Esophagus squamous epithelium (tissue), 5 donors: ENCODE data around the gene QKI. TPM values are rescaled to one million over a fixed set of nuclear protein-coding genes. Genes with fewer than 3 reads are reported as not detected.

ENCODE experiments used
- DNase-seq: peaks from one replicate; lab custom pipeline; 2025; lab: John Stamatoyannopoulos, UW
- H3K27ac ChIP-seq, 4 donors: fragments of 200-600 bp; sonication (generic); one replicate each; pipeline ENCODE4 v1.5.1; 2016 to 2019; ENCODE audit warnings: mild to moderate bottlenecking in 1 of 4
- H3K27me3 ChIP-seq, 4 donors: fragments of 200-600 bp; sonication (generic); 1 replicate in 3 of 4; 2 replicates in 1 of 4; pipeline versions ENCODE4 v1.5.1 to v1.6.0; 2017 to 2021; ENCODE audit warnings: antibody characterized with exemption in 1 of 4
- H3K36me3 ChIP-seq, 3 donors: fragments of 200-600 bp; sonication (generic); one replicate each; pipeline ENCODE4 v1.5.1; 2016 to 2019
- H3K4me1 ChIP-seq, 3 donors: fragments of 200-600 bp; sonication (generic); one replicate each; pipeline ENCODE4 v1.5.1; 2017 to 2019
- H3K4me3 ChIP-seq, 4 donors: fragments of 200-600 bp; sonication (generic); 1 replicate in 3 of 4; 2 replicates in 1 of 4; pipeline ENCODE4 v1.5.1; 2016 to 2019; ENCODE audit warnings: mild to moderate bottlenecking in 2 of 4, moderate library complexity in 1 of 4
- H3K9me3 ChIP-seq, 3 donors: fragments of 200-600 bp; sonication (generic); one replicate each; pipeline ENCODE4 v1.5.1; 2016 to 2019
- CTCF ChIP-seq, 6 experiments: fragments of 450-650 bp in 4 of 6; fragments of 200-600 bp in 2 of 6; sonication (generic) in 2 of 6; IDR thresholded peaks; one replicate each; pipeline ENCODE4 v1.5.1; 2016 to 2019; ENCODE audit warnings: antibody characterized with exemption in 6 of 6, mild to moderate bottlenecking in 4 of 6, moderate library complexity in 4 of 6
- POLR2A ChIP-seq, 4 donors: fragments of 450-650 bp; IDR thresholded peaks; one replicate each; pipeline ENCODE4 v1.6.1; 2017; ENCODE audit warnings: antibody characterized with exemption in 4 of 4, mild to moderate bottlenecking in 4 of 4, moderate library complexity in 3 of 4
- WGBS, 2 donors: methylation state at CpG; one replicate each; pipeline ENCODE4 v1.1.5; 2018; 5-methylcytosine and 5-hydroxymethylcytosine counted together
- intact Hi-C: fragments of 100-400 bp; cut with DNase I; formaldehyde crosslinking; loops from one replicate; pipeline ENCODE4 v1.15.0; 2022
- total RNA-seq, 4 donors: library from RNA; depleted of rRNA; stranded (reverse); fragments of >200 nt; gene quantifications; one replicate each; pipeline ENCODE4 v1.1.0, GENCODE V29; 2016
- donor health status: DM: yes; HTN: yes; CAD: no.

Gene QKI
- total RNA-seq, 4 donors from 2014 or later = 46.2 to 149 (median 65.4) TPM

GRCh38 chr6:163501026-163501425 lies 86.5 kb downstream of the QKI start:
- Histone ChIP-seq H3K27me3 (no peaks in the 10 kb centered on the region), H3K4me1 (peaks cover 0 to 17% (median 3%) of the 10 kb centered on the region in 3 donors), H3K27ac (no peak overlapping the region), H3K4me3 (no peak overlapping the region), H3K9me3 (no peaks in the 10 kb centered on the region), H3K36me3 (peaks cover 0 to 4% (median 0%) of the 10 kb centered on the region in 3 donors)
- intact Hi-C loops = no loop called here
- no peak for DNase-seq
- TF ChIP-seq POLR2A (IDR thresholded peaks at IDR 0.05) = no peak
- TF ChIP-seq CTCF (IDR thresholded peaks at IDR 0.05) = no peak
- WGBS, 2 donors = 69 to 71% methylated on average over 2 of the region's 2 CpGs

GRCh38 chr6:163501439-163501838 lies 86.9 kb downstream of the QKI start:
- Histone ChIP-seq H3K27ac (no peak overlapping the region), H3K9me3 (no peaks in the 10 kb centered on the region), H3K36me3 (peaks cover 0 to 4% (median 0%) of the 10 kb centered on the region in 3 donors), H3K4me1 (peaks cover 0 to 14% (median 3%) of the 10 kb centered on the region in 3 donors), H3K4me3 (no peak overlapping the region), H3K27me3 (no peaks in the 10 kb centered on the region)
- WGBS, 2 donors = 69 to 81% methylated on average over 3 of the region's 3 CpGs
- no peak for DNase-seq
- intact Hi-C loops = no loop called here
- TF ChIP-seq CTCF (IDR thresholded peaks at IDR 0.05) (no peak), POLR2A (IDR thresholded peaks at IDR 0.05) (no peak)

- Histone ChIP-seq H3K9me3 (peaks cover 0 to 20% (median 0%) of the 10 kb centered on the region in 3 donors), H3K4me1 (peaks cover 0 to 5% (median 0%) of the 10 kb centered on the region in 3 donors), H3K27me3 (no peaks in the 10 kb centered on the region), H3K4me3 (no peak overlapping the region), H3K36me3 (peaks cover 0 to 12% (median 0%) of the 10 kb centered on the region in 3 donors), H3K27ac (no peak overlapping the region)
- TF ChIP-seq POLR2A (IDR thresholded peaks at IDR 0.05) = no peak
- no peak for TF ChIP-seq CTCF (IDR thresholded peaks at IDR 0.05)
- 75 to 91% methylated on average over 4 to 7 of the region's 8 CpGs for WGBS, 2 donors
- intact Hi-C loops = no loop called here
- no peak for DNase-seq
Measured at GRCh38 chr6:163504984-163505640, 90.6 kb downstream of the QKI start.

- Histone ChIP-seq H3K27me3 (no peaks in the 10 kb centered on the region), H3K4me1 (no peaks in the 10 kb centered on the region), H3K9me3 (peaks cover 0 to 20% (median 0%) of the 10 kb centered on the region in 3 donors), H3K36me3 (peaks cover 0 to 12% (median 0%) of the 10 kb centered on the region in 3 donors), H3K4me3 (no peak overlapping the region), H3K27ac (no peak overlapping the region)
- 100% methylated on average over 1 of the region's 1 CpG for WGBS, 2 donors
- TF ChIP-seq CTCF (IDR thresholded peaks at IDR 0.05) (no peak), POLR2A (IDR thresholded peaks at IDR 0.05) (no peak)
- intact Hi-C loops = no loop called here
- DNase-seq = no peak
Measured at GRCh38 chr6:163507965-163508364, 93.4 kb downstream of the QKI start.

GRCh38 chr6:163513003-163513402 lies 98.5 kb downstream of the QKI start:
- H3K36me3 ChIP-seq = peaks cover 0 to 8% (median 0%) of the 10 kb centered on the region in 3 donors
- peaks cover 0 to 6% (median 0%) of the 10 kb centered on the region in 3 donors for H3K4me1 ChIP-seq
- H3K4me3 ChIP-seq = no peak overlapping the region
- TF ChIP-seq POLR2A (IDR thresholded peaks at IDR 0.05) = no peak
- no peak for TF ChIP-seq CTCF (IDR thresholded peaks at IDR 0.05)
- no peak for DNase-seq
- 84 to 89% methylated on average over 4 of the region's 4 CpGs for WGBS, 2 donors
- no peaks in the 10 kb centered on the region for H3K27me3 ChIP-seq
- intact Hi-C loops = no loop called here
- no peak overlapping the region for H3K27ac ChIP-seq
- peaks cover 0 to 7% (median 0%) of the 10 kb centered on the region in 3 donors for H3K9me3 ChIP-seq
